NCI-H2196 (cell line): ENCODE data around the gene TM4SF1.

Experiments
- DNase-seq: peaks from one replicate; lab custom pipeline; 2025; ENCODE audit not compliant: unreplicated experiment; lab: John Stamatoyannopoulos, UW

TM4SF1 gene

GRCh38 chr3:149377408-149378364 lies at the start of gene TM4SF1:
TSS of gene TM4SF1 (minus strand) at chr3:149377649. CDS start at chr3:149377547, 102 bp downstream.
- peak; percentile 83 for DNase-seq

- no peak for DNase-seq
Observed at GRCh38 chr3:149426325-149426724, 48.9 kb upstream of the TM4SF1 start.

- no peak for DNase-seq
Observed at GRCh38 chr3:149424918-149425317, 47.5 kb upstream of the TM4SF1 start.

DNA sequence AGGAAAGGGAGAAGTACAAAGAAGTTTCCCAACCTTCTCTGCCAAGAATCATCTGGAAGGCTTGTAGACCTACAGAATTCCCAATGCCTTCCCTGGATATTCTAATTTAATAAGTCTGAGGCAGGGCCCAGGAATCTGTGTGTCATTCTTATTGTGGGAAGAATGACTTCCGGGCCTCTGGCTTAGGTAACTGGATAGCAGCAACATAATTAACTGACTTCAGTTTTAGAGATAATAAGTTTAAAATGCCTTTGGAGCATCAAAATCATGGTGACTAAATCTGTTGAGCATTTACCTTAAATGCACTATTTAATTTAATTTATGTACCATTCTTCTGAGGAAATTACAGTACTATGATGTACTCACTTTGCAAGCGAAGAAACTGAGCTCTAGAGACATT lies 44.3 kb upstream of the TM4SF1 start:
- no peak for DNase-seq

- no peak for DNase-seq
Observed at GRCh38 chr3:149419816-149420215, 42.4 kb upstream of the TM4SF1 start.

- no peak for DNase-seq
Observed at GRCh38 chr3:149417727-149418126, 40.3 kb upstream of the TM4SF1 start.

GRCh38 chr3:149417174-149417573 lies 39.7 kb upstream of the TM4SF1 start:
- DNase-seq = no peak

DNA sequence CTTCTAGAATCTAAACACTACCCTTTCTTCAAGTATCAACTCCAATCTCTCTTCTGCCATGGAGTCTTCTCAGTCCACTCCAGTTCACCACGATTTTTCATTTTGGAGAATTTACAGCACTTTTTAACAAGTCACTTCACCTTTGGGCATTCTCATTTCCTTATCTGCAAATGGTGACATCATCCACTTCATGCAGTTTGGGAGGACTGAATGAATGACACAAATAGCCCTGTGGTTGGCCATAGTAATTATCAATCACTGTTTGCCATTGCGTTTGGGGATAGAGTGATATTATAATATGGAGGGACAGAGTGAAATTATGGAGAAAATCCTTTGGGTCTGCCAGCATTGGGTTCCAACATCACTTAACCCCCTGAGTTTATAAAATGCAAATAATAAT lies 38.0 kb upstream of the TM4SF1 start:
- no peak for DNase-seq

- no peak for DNase-seq
Observed at GRCh38 chr3:149414557-149415231, 37.2 kb upstream of the TM4SF1 start.

- no peak for DNase-seq
Observed at GRCh38 chr3:149411583-149411982, 34.1 kb upstream of the TM4SF1 start.

- DNase-seq = no peak
Observed at GRCh38 chr3:149409351-149409750, 31.9 kb upstream of the TM4SF1 start.

DNA sequence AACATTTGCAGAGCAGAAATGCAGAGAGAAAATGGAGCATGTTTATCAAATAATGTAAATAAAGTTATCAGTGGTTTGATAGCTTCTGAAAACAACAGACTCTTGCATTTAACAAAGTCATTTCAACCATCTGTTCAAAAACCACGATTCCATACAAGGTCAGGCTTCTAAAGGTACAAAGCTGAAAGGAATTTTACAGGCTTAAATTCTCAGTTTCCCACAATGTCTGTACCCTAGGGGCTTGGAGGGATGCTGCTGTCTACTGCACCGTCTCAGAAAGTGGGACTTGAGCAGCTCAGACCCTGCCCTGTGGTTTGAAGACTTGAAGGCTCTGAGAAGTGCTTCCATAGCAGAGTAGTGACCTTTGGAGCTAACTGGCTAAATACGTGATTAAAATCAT lies 30.4 kb upstream of the TM4SF1 start:
- DNase-seq = no peak

DNA sequence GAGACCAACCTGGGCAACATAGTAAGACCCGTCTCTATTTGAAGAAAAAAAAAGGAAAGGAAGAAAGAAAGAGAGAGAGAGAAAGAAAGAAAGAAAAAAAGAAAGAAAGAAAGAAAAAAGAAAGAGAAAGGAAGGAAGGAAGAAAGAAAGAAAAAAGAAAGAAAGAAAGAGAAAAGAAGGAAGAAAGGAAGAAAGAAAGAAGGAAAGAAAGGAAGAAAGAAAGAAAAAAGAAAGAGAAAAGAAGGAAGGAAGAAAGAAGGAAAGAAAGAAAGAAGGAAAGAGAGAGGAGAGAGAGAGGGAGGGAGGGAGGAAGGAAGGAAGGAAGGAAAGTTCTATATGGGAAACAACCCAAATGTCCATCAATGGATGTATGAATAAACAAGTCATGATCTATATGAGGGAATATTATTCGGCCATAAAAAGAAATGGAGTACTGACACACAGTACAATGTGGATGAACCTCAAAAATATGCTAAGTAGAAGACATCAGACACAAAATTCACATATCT lies 28.8 kb upstream of the TM4SF1 start:
- no peak for DNase-seq

- DNase-seq = no peak
Observed at GRCh38 chr3:149403443-149403842, 26.0 kb upstream of the TM4SF1 start.

DNA sequence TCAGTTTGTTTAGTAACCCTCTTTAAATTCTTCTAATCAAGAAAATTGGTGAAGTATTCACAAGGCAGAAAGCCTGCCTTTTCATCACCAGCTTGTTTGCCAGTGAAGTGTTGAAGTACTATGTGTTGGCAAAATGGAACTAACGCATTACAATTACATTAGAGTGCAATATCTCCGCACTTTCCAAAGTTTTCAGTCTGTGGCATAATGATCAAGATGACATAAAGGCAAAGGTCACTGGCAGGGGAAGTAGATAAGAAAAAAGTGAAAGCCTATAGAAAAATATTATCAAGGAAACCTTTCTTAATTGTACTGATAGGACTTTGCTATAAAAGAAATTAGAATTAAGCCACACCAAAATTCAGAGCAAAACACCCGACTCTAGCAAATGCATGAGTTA lies 25.0 kb upstream of the TM4SF1 start:
- no peak for DNase-seq

GRCh38 chr3:149401926-149402310 lies 24.5 kb upstream of the TM4SF1 start:
- no peak for DNase-seq

DNA sequence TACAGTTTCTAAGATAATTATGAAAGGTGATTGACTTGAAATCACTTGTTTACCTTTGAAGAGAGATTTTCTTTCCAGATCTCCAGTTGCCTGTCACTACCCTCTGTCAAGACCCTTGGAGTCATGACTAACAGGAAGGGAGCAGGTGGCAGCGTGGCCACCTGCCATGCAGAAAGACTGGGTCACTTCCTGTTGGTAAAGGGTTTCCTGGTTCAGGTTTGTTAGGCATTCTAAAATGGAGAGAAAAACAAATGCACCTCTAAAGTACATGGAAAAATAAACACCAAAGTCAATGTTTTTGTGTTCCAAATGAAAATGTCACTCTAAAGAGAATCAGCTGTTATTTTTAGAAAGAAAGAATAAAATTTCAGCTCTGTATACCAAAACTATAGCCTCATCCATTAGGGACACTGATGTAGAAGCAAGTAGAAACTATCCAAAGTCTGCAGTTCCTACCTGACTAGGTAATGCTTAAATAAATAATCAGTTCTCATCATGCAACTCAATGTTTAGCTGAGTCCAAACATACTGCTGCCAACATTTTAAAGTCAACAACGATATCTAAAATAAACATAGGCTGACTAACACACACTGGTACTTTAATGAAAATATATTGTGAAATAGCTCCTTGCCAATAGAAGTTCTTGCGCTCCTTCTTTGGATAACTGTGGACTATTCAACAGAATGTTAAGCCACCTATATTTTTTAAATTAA lies 23.9 kb upstream of the TM4SF1 start:
- peak; percentile 75 for DNase-seq

- no peak for DNase-seq
Observed at GRCh38 chr3:149400645-149401044, 23.2 kb upstream of the TM4SF1 start.

DNA sequence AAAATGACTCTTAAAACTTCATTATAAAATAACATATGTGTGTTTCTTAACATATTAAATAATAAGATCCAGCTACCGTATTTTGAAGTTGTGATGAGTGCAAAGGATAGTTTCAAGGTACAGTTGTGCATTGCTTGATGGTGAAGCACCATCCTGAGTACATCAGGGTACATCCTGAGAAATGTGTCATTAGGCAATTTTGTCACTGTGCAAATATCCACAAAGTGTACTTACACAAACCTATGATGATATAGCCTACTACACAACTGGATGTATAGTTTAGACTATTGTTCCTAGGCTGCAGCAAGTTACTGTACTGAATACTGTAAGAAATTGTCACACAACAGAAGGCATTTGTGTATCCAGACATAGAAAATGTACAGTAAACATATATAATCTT lies 20.8 kb upstream of the TM4SF1 start:
- DNase-seq = no peak

DNA sequence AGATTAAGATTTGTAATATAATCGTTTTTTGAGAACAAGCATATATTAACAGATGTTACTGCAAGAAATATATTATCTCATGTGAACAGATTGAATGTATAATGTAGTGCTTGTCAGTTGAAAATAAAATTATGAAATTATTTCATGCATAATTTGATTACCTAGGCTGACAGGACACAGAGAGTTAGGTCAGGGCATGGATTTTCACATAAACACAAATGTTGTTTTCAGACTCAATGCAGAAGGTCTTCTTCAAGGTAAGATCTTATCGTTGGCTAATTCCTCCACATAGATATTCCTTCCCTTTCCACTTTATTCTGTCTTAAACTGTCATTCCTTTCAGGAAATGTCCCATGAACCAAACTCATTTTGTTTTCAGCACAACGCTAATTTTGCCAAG lies 20.1 kb upstream of the TM4SF1 start:
- DNase-seq = no peak

- no peak for DNase-seq
Observed at GRCh38 chr3:149396476-149396875, 19.0 kb upstream of the TM4SF1 start.
